Neural progenitor cell (in vitro differentiated cells): Measurements from ENCODE around the gene FAM90A1.
"Not testable (repeated sequence)": the region's sequence is repeated elsewhere in the genome, so short reads cannot be mapped to it uniquely, and the experiment has no call there.

Experiments
- CTCF ChIP-seq: fragments of 200-600 bp; sonication (generic); IDR thresholded peaks from 2 replicates; pipeline ENCODE4 v1.5.1; 2017; ENCODE audit warnings: antibody characterized with exemption, mild to moderate bottlenecking
- EZH2 ChIP-seq: fragments of 200-600 bp; sonication (generic); IDR thresholded peaks from 2 replicates; pipeline ENCODE4 v1.6.1; 2017; ENCODE audit warnings: antibody characterized with exemption, mild to moderate bottlenecking, moderate library complexity
- EZH2phosphoT487 ChIP-seq: fragments of 200-600 bp; sonication (generic); IDR thresholded peaks from 2 replicates; pipeline ENCODE4 v1.6.1; 2017; ENCODE audit warnings: antibody characterized with exemption

GRCh38 chr12:8218711-8219382 is 8.6 kb downstream of the FAM90A1 start:
- TF ChIP-seq CTCF, EZH2phosphoT487, EZH2: not testable (repeated sequence)
